ENCODE results near the gene FGF12.

Gene FGF12

GRCh38 chr3:192685801-192686200 is 41.5 kb downstream of the FGF12 start:
- peaks cover 12% of the 10 kb centered on the region for H3K9me3 ChIP-seq (ENCODE audit: insufficient read depth, low read depth, low read length)
- H3K4me3 ChIP-seq (ENCODE audit: low read length): no peak overlapping the region
- peaks cover 1% of the 10 kb centered on the region; the same call in 1 of the 2 replicates for H3K4me1 ChIP-seq (ENCODE audit: insufficient read depth, low read length)
- no peak overlapping the region for H3K27ac ChIP-seq (ENCODE audit: low read depth, low read length)
- H3K36me3 ChIP-seq (ENCODE audit: insufficient read depth, low read length): no peaks in the 10 kb centered on the region
- 90% methylated on average over 5 of the region's 5 CpGs for WGBS
- no peaks in the 10 kb centered on the region for H3K27me3 ChIP-seq (ENCODE audit: insufficient read depth, low read length)
- no peak overlapping the region for H3K9ac ChIP-seq (ENCODE audit: low read depth, low read length)

GRCh38 chr3:192684151-192684550 is 43.2 kb downstream of the FGF12 start:
- H3K4me1 ChIP-seq (ENCODE audit: insufficient read depth, low read length): peaks cover 5% of the 10 kb centered on the region; the same call in 1 of the 2 replicates
- no peak overlapping the region for H3K4me3 ChIP-seq (ENCODE audit: low read length)
- no peak overlapping the region for H3K9ac ChIP-seq (ENCODE audit: low read depth, low read length)
- H3K9me3 ChIP-seq (ENCODE audit: insufficient read depth, low read depth, low read length): peaks cover 12% of the 10 kb centered on the region
- WGBS: 97% methylated on average over 6 of the region's 6 CpGs
- H3K27me3 ChIP-seq (ENCODE audit: insufficient read depth, low read length): no peaks in the 10 kb centered on the region
- H3K27ac ChIP-seq (ENCODE audit: low read depth, low read length): no peak overlapping the region
- H3K36me3 ChIP-seq (ENCODE audit: insufficient read depth, low read length): no peaks in the 10 kb centered on the region

- Histone ChIP-seq H3K4me3 (ENCODE audit: low read length) (no peak overlapping the region), H3K4me1 (ENCODE audit: insufficient read depth, low read length) (peaks cover 5% of the 10 kb centered on the region; the same call in 1 of the 2 replicates), H3K9ac (ENCODE audit: low read depth, low read length) (no peak overlapping the region), H3K27me3 (ENCODE audit: insufficient read depth, low read length) (no peaks in the 10 kb centered on the region), H3K27ac (ENCODE audit: low read depth, low read length) (no peak overlapping the region), H3K36me3 (ENCODE audit: insufficient read depth, low read length) (no peaks in the 10 kb centered on the region), H3K9me3 (ENCODE audit: insufficient read depth, low read depth, low read length) (no peaks in the 10 kb centered on the region)
- 96% methylated on average over 4 of the region's 4 CpGs for whole genome bisulfite sequencing
Observed at GRCh38 chr3:192675958-192676649, 51.2 kb downstream of the FGF12 start.

GRCh38 chr3:192655628-192656027 is 71.7 kb downstream of the FGF12 start:
- Histone ChIP-seq H3K9me3 (ENCODE audit: insufficient read depth, low read depth, low read length) (no peaks in the 10 kb centered on the region), H3K4me3 (ENCODE audit: low read length) (no peak overlapping the region), H3K27me3 (ENCODE audit: insufficient read depth, low read length) (no peaks in the 10 kb centered on the region), H3K9ac (ENCODE audit: low read depth, low read length) (no peak overlapping the region), H3K36me3 (ENCODE audit: insufficient read depth, low read length) (no peaks in the 10 kb centered on the region), H3K27ac (ENCODE audit: low read depth, low read length) (no peak overlapping the region), H3K4me1 (ENCODE audit: insufficient read depth, low read length) (peaks cover 12% of the 10 kb centered on the region; the same call in 1 of the 2 replicates)
- 89% methylated on average over 6 of the region's 6 CpGs for WGBS

- no peak overlapping the region for H3K4me3 ChIP-seq (ENCODE audit: low read length)
- H3K4me1 ChIP-seq (ENCODE audit: insufficient read depth, low read length): peaks cover 12% of the 10 kb centered on the region; the same call in 1 of the 2 replicates
- no peaks in the 10 kb centered on the region for H3K9me3 ChIP-seq (ENCODE audit: insufficient read depth, low read depth, low read length)
- H3K36me3 ChIP-seq (ENCODE audit: insufficient read depth, low read length): no peaks in the 10 kb centered on the region
- no peak overlapping the region for H3K9ac ChIP-seq (ENCODE audit: low read depth, low read length)
- H3K27ac ChIP-seq (ENCODE audit: low read depth, low read length): no peak overlapping the region
- H3K27me3 ChIP-seq (ENCODE audit: insufficient read depth, low read length): no peaks in the 10 kb centered on the region
- 100% methylated on average over 1 of the region's 1 CpG for WGBS
Observed at GRCh38 chr3:192655040-192655439, 72.3 kb downstream of the FGF12 start.

- no peak overlapping the region for H3K4me3 ChIP-seq (ENCODE audit: low read length)
- H3K4me1 ChIP-seq (ENCODE audit: insufficient read depth, low read length): peaks cover 12% of the 10 kb centered on the region; the same call in 1 of the 2 replicates
- WGBS: 97% methylated on average over 1 of the region's 1 CpG
- no peak overlapping the region for H3K9ac ChIP-seq (ENCODE audit: low read depth, low read length)
- H3K36me3 ChIP-seq (ENCODE audit: insufficient read depth, low read length): no peaks in the 10 kb centered on the region
- no peaks in the 10 kb centered on the region for H3K9me3 ChIP-seq (ENCODE audit: insufficient read depth, low read depth, low read length)
- no peak overlapping the region for H3K27ac ChIP-seq (ENCODE audit: low read depth, low read length)
- no peaks in the 10 kb centered on the region for H3K27me3 ChIP-seq (ENCODE audit: insufficient read depth, low read length)
Observed at GRCh38 chr3:192653862-192654261, 73.5 kb downstream of the FGF12 start.

GRCh38 chr3:192652727-192653126 is 74.6 kb downstream of the FGF12 start:
- Histone ChIP-seq H3K27ac (ENCODE audit: low read depth, low read length) (no peak overlapping the region), H3K4me1 (ENCODE audit: insufficient read depth, low read length) (peaks cover 12% of the 10 kb centered on the region; the same call in 1 of the 2 replicates), H3K4me3 (ENCODE audit: low read length) (no peak overlapping the region), H3K36me3 (ENCODE audit: insufficient read depth, low read length) (no peaks in the 10 kb centered on the region), H3K27me3 (ENCODE audit: insufficient read depth, low read length) (no peaks in the 10 kb centered on the region), H3K9me3 (ENCODE audit: insufficient read depth, low read depth, low read length) (no peaks in the 10 kb centered on the region), H3K9ac (ENCODE audit: low read depth, low read length) (no peak overlapping the region)
- 70% methylated on average over 3 of the region's 3 CpGs for WGBS

- WGBS: 88% methylated on average over 6 of the region's 6 CpGs
- Histone ChIP-seq H3K9me3 (ENCODE audit: insufficient read depth, low read depth, low read length) (no peaks in the 10 kb centered on the region), H3K4me1 (ENCODE audit: insufficient read depth, low read length) (peaks cover 12% of the 10 kb centered on the region; the same call in 1 of the 2 replicates), H3K9ac (ENCODE audit: low read depth, low read length) (no peak overlapping the region), H3K4me3 (ENCODE audit: low read length) (no peak overlapping the region), H3K27ac (ENCODE audit: low read depth, low read length) (no peak overlapping the region), H3K27me3 (ENCODE audit: insufficient read depth, low read length) (no peaks in the 10 kb centered on the region), H3K36me3 (ENCODE audit: insufficient read depth, low read length) (no peaks in the 10 kb centered on the region)
Observed at GRCh38 chr3:192651836-192652512, 75.4 kb downstream of the FGF12 start.

GRCh38 chr3:192645437-192645836 is 81.9 kb downstream of the FGF12 start:
- WGBS: 49% methylated on average over 1 of the region's 1 CpG
- H3K4me3 ChIP-seq (ENCODE audit: low read length): no peak overlapping the region
- no peak overlapping the region for H3K27ac ChIP-seq (ENCODE audit: low read depth, low read length)
- no peak overlapping the region for H3K9ac ChIP-seq (ENCODE audit: low read depth, low read length)
- no peaks in the 10 kb centered on the region for H3K27me3 ChIP-seq (ENCODE audit: insufficient read depth, low read length)
- no peaks in the 10 kb centered on the region for H3K36me3 ChIP-seq (ENCODE audit: insufficient read depth, low read length)
- H3K9me3 ChIP-seq (ENCODE audit: insufficient read depth, low read depth, low read length): no peaks in the 10 kb centered on the region
- H3K4me1 ChIP-seq (ENCODE audit: insufficient read depth, low read length): no peaks in the 10 kb centered on the region

- Histone ChIP-seq H3K9ac (ENCODE audit: low read depth, low read length) (no peak overlapping the region), H3K27me3 (ENCODE audit: insufficient read depth, low read length) (no peaks in the 10 kb centered on the region), H3K4me3 (ENCODE audit: low read length) (no peak overlapping the region), H3K27ac (ENCODE audit: low read depth, low read length) (no peak overlapping the region), H3K4me1 (ENCODE audit: insufficient read depth, low read length) (peaks cover 4% of the 10 kb centered on the region; the same call in 1 of the 2 replicates), H3K36me3 (ENCODE audit: insufficient read depth, low read length) (no peaks in the 10 kb centered on the region), H3K9me3 (ENCODE audit: insufficient read depth, low read depth, low read length) (no peaks in the 10 kb centered on the region)
- WGBS: 91% methylated on average over 5 of the region's 5 CpGs
Observed at GRCh38 chr3:192642651-192643050, 84.7 kb downstream of the FGF12 start.

GRCh38 chr3:192641919-192642318 is 85.4 kb downstream of the FGF12 start:
- Histone ChIP-seq H3K27ac (ENCODE audit: low read depth, low read length) (no peak overlapping the region), H3K36me3 (ENCODE audit: insufficient read depth, low read length) (no peaks in the 10 kb centered on the region), H3K27me3 (ENCODE audit: insufficient read depth, low read length) (no peaks in the 10 kb centered on the region), H3K9me3 (ENCODE audit: insufficient read depth, low read depth, low read length) (no peaks in the 10 kb centered on the region), H3K9ac (ENCODE audit: low read depth, low read length) (no peak overlapping the region), H3K4me3 (ENCODE audit: low read length) (no peak overlapping the region), H3K4me1 (ENCODE audit: insufficient read depth, low read length) (peaks cover 6% of the 10 kb centered on the region; the same call in 1 of the 2 replicates)
- WGBS: 76% methylated on average over 4 of the region's 6 CpGs
